HepG2 (cell line): Measurements from ENCODE around the gene KDM5A. TPM values are rescaled to one million over a fixed set of nuclear protein-coding genes. Genes with fewer than 3 reads are reported as not detected.

Experiments used
- ATF1 ChIP-seq: IDR thresholded peaks from 2 replicates; pipeline ENCODE4 v1.6.1; 2016; ENCODE audit warnings: mild to moderate bottlenecking, control low read depth
- ATF3 ChIP-seq: sonication (generic); formaldehyde crosslinking; IDR thresholded peaks from 2 replicates; pipeline ENCODE4 v1.4.0; 2020; ENCODE audit warnings: missing genetic modification reagents
- BHLHE40 ChIP-seq: IDR thresholded peaks from 2 replicates; pipeline ENCODE4 v1.6.1; 2011; ENCODE audit warnings: low read length, improper control_type of control experiment
- FOXO4 ChIP-seq: sonication (generic); formaldehyde crosslinking; conservative IDR thresholded peaks from 2 replicates; pipeline ENCODE4 v1.8.1; 2023; ENCODE audit warnings: missing genetic modification reagents
- HINFP ChIP-seq: sonication (generic); formaldehyde crosslinking; IDR thresholded peaks from 2 replicates; pipeline ENCODE4 v1.4.0; 2020; ENCODE audit warnings: low read depth, mild to moderate bottlenecking, missing genetic modification reagents
- IKZF1 ChIP-seq: fragments of 450-650 bp; IDR thresholded peaks from 2 replicates; pipeline ENCODE4 v1.7.1; 2016
- MTERF4 ChIP-seq: sonication (generic); formaldehyde crosslinking; IDR thresholded peaks from 2 replicates; pipeline ENCODE4 v1.8.0; 2023; ENCODE audit warnings: mild to moderate bottlenecking, missing genetic modification reagents
- MYC ChIP-seq: sonication (generic); formaldehyde crosslinking; IDR thresholded peaks from 2 replicates; pipeline ENCODE4 v1.9.0; 2021; ENCODE audit warnings: missing genetic modification reagents, borderline replicate concordance
- NFE2L2 ChIP-seq: fragments of 150-350 bp; IDR thresholded peaks from 2 replicates; pipeline ENCODE4 v1.6.1; 2014; ENCODE audit warnings: low read length
- SMC3 ChIP-seq: IDR thresholded peaks from 2 replicates; pipeline ENCODE4 v1.6.1; 2011; ENCODE audit warnings: low read length, improper control_type of control experiment
- TFDP2 ChIP-seq: sonication (generic); formaldehyde crosslinking; IDR thresholded peaks from 2 replicates; pipeline ENCODE4 v1.4.0; 2020; ENCODE audit warnings: missing genetic modification reagents
- ZBTB1 ChIP-seq: sonication (generic); formaldehyde crosslinking; IDR thresholded peaks from 2 replicates; pipeline ENCODE4 v1.4.0; 2020; ENCODE audit warnings: missing genetic modification reagents, borderline replicate concordance
- ZMYM3 ChIP-seq: sonication (generic); formaldehyde crosslinking; IDR thresholded peaks from 2 replicates; pipeline ENCODE4 v1.5.1; 2020; ENCODE audit warnings: mild to moderate bottlenecking, missing genetic modification reagents
- ZMYM4 ChIP-seq: sonication (generic); formaldehyde crosslinking; IDR thresholded peaks from 2 replicates; pipeline ENCODE4 v1.8.1; 2023; ENCODE audit warnings: mild to moderate bottlenecking, missing genetic modification reagents
- ZNF496 ChIP-seq: sonication (generic); formaldehyde crosslinking; IDR thresholded peaks from 2 replicates; pipeline ENCODE4 v1.8.1; 2023; ENCODE audit warnings: mild to moderate bottlenecking, moderate library complexity, missing genetic modification reagents; ENCODE audit not compliant: insufficient replicate concordance
- ZNF619 ChIP-seq: sonication (generic); formaldehyde crosslinking; IDR thresholded peaks from 2 replicates; pipeline ENCODE4 v1.4.0; 2020; ENCODE audit warnings: mild to moderate bottlenecking, missing genetic modification reagents
- ZNF704 ChIP-seq: sonication (generic); formaldehyde crosslinking; IDR thresholded peaks from 2 replicates; pipeline ENCODE4 v1.8.1; 2023; ENCODE audit warnings: mild to moderate bottlenecking, inconsistent platforms, moderate library complexity, missing genetic modification reagents, borderline replicate concordance
- ZNF724P ChIP-seq: sonication (generic); formaldehyde crosslinking; IDR thresholded peaks from 2 replicates; pipeline ENCODE4 v1.8.0; 2022; ENCODE audit warnings: missing genetic modification reagents, borderline replicate concordance
- ZNF770 ChIP-seq: sonication (generic); formaldehyde crosslinking; IDR thresholded peaks from 2 replicates; pipeline ENCODE4 v1.5.0; 2020; ENCODE audit warnings: mild to moderate bottlenecking, missing genetic modification reagents
- polyA plus RNA-seq, 8 experiments: library from polyadenylated mRNA; depleted of rRNA in 3 of 8; stranded (reverse) in 7 of 8; unstranded in 1 of 8; fragments of >200 nt; fragmentation: Illumina TruSeq in 4 of 8; extraction: Trizol in 4 of 8; gene quantifications; 2 replicates each; pipeline versions ENCODE4 v1.2.1 to v1.2.3, GENCODE V29; 2011 to 2016; ENCODE audit warnings: low read depth in 4 of 8, missing spikeins in 1 of 8, mixed read lengths in 1 of 8; ENCODE audit not compliant: insufficient read depth in 1 of 8
- total RNA-seq, 5 experiments: library from RNA; depleted of rRNA; stranded (reverse); fragments of >200 nt; fragmentation: Illumina TruSeq; extraction: Trizol; gene quantifications; 2 replicates each; pipeline ENCODE4 v1.2.3, GENCODE V29; 2016; ENCODE audit warnings: low read depth in 1 of 5

Gene KDM5A
- total and polyA plus RNA-seq, 2 of the 13 experiments (the other 11 are each of a cell fraction or from before 2014, with no cell fraction given): 12.0 to 29.2 TPM

GRCh38 chr12:389142-390096 is at the start of gene KDM5A (continued):
- TF ChIP-seq ZNF496 (CRISPR knock-in tag) (no peak), BHLHE40 (no peak; the same call in 1 of the 2 replicates), ZBTB1 (CRISPR knock-in tag) (no peak), ZNF619 (CRISPR knock-in tag) (peak; percentile 31; the same call in 1 of the 2 replicates), MTERF4 (no peak), ZMYM4 (CRISPR knock-in tag) (peak; percentile 82), SMC3 (no peak), ZNF704 (CRISPR knock-in tag) (no peak), NFE2L2 (no peak), ZNF724P (0 out of 2 replicates have a peak, but pooled peaks have one; percentile 5), FOXO4 (CRISPR knock-in tag) (no peak), ZNF770 (CRISPR knock-in tag) (0 out of 2 replicates have a peak, but pooled peaks have one; percentile 22), TFDP2 (CRISPR knock-in tag) (peak; percentile 40; the same call in 1 of the 2 replicates), IKZF1 (no peak), ZMYM3 (CRISPR knock-in tag) (0 out of 2 replicates have a peak, but pooled peaks have one; percentile 20), HINFP (CRISPR knock-in tag) (no peak), ATF1 (CRISPR knock-in tag) (peak; percentile 93), ATF3 (0 out of 2 replicates have a peak, but pooled peaks have one; percentile 9), MYC (peak; percentile 74; the same call in 1 of the 2 replicates)
